ENCODE results near the gene PEX3. TPM values are rescaled to one million over a fixed set of nuclear protein-coding genes. Genes with fewer than 3 reads are reported as not detected.

PEX3 gene
- total and polyA plus RNA-seq, 10 of the 15 experiments (the other 5 are each of a cell fraction or from before 2014, with no cell fraction given) = 18.6 to 70.7 (median 38.6) TPM

GRCh38 chr6:143419526-143419925, 31.1 kb upstream of the PEX3 start:
- intact Hi-C loops (cut with micrococcal nuclease; ENCODE audit: unreplicated experiment) (no loop called here), in situ Hi-C loops (cut with MboI) (loop anchor here (10.0 to 25.0 kb wide), 2 partner anchors 732 to 855 kb away; no protein-coding TSS in a partner anchor)
- ATAC-seq = no peak

More at GRCh38 chr6:143419526-143419925, 31.1 kb upstream of the PEX3 start:
- ChIA-PET POLR2A (interaction anchor here (0.5 to 0.6 kb wide), 2 partner anchors 106 to 173 kb away, joined by 3 to 7 read pairs; no protein-coding TSS in a partner anchor), SMC1A (ENCODE audit: uncharacterized antibody, unreplicated experiment) (interaction anchor here (2.1 kb wide), 1 partner anchor 18 kb away, joined by 6 read pairs; no protein-coding TSS in a partner anchor), RAD21 (ENCODE audit: unreplicated experiment) (no interaction called here), CTCF (interaction anchor here (0.8 kb wide), 1 partner anchor 8 kb away, joined by 5 read pairs; no protein-coding TSS in a partner anchor)
- Histone ChIP-seq H3K4me2 (ENCODE audit: control insufficient read depth, insufficient read depth) (no peak overlapping the region), H3K9ac (ENCODE audit: control insufficient read depth, insufficient read depth, low read length) (no peak overlapping the region), H3K27ac (ENCODE audit: control insufficient read depth, insufficient read depth) (no peak overlapping the region), H3K79me2 (ENCODE audit: control insufficient read depth, insufficient read depth, low read length) (no peaks in the 10 kb centered on the region), H4K20me1 (ENCODE audit: control insufficient read depth, insufficient read depth) (no peaks in the 10 kb centered on the region), H3K27me3 (replicated peaks in 1 of 2; ENCODE audit: control insufficient read depth in 2 of 2, insufficient read depth in 2 of 2, low read length in 1 of 2) (no peaks in the 10 kb centered on the region), H3K36me3 (ENCODE audit: control insufficient read depth in 2 of 2, insufficient read depth in 2 of 2, low read length in 1 of 2) (no peaks in the 10 kb centered on the region), H3K4me1 (ENCODE audit: control insufficient read depth, insufficient read depth, low read length) (no peaks in the 10 kb centered on the region), H3K9me3 (replicated peaks; ENCODE audit: control insufficient read depth, insufficient read depth, low read length) (no peaks in the 10 kb centered on the region), H3K4me3 (no peak overlapping the region), H2AFZ (ENCODE audit: control insufficient read depth, low read depth, low read length) (no peak overlapping the region)
- 93% methylated on average over 6 of the region's 6 CpGs for WGBS (ENCODE audit: insufficient coverage, insufficient replicate concordance, low lambda C conversion rate, missing lambda C conversion rate)
- BruUV-seq (replicated peaks) = no TSS peak
- no peak for DNase-seq (ENCODE audit: low read depth, low spot score)
- no peak for FAIRE-seq
- TF ChIP-seq SKIL (IDR thresholded peaks at IDR 0.05; ENCODE audit: low read depth, poor library complexity, severe bottlenecking) = no peak
- TF ChIP-seq ATF7 (IDR thresholded peaks at IDR 0.05; ENCODE audit: low read depth) = no peak
- TF ChIP-seq POLR2AphosphoS2 (IDR thresholded peaks at IDR 0.05; ENCODE audit: low read depth, low read length) = no peak
- no peak for TF ChIP-seq ZNF592 (IDR thresholded peaks at IDR 0.05)
- no peak for TF ChIP-seq RAD21 (IDR thresholded peaks at IDR 0.05; ENCODE audit: insufficient read depth, low read depth, low read length)
- TF ChIP-seq FOXK2 (IDR thresholded peaks at IDR 0.05) = no peak
- TF ChIP-seq NFYB (IDR thresholded peaks at IDR 0.05; ENCODE audit: insufficient read depth, low read depth, low read length) = no peak
